Retina (tissue), 1 donor: Measurements from ENCODE around the gene ITIH1.
"Not testable (repeated sequence)": the region's sequence is repeated elsewhere in the genome, so short reads cannot be mapped to it uniquely, and the experiment has no call there.

Experiments
- DNase-seq: peaks from one replicate; pipeline ENCODE4 v3.0.0-alpha.2; 2016

The ITIH1 gene, protein sequence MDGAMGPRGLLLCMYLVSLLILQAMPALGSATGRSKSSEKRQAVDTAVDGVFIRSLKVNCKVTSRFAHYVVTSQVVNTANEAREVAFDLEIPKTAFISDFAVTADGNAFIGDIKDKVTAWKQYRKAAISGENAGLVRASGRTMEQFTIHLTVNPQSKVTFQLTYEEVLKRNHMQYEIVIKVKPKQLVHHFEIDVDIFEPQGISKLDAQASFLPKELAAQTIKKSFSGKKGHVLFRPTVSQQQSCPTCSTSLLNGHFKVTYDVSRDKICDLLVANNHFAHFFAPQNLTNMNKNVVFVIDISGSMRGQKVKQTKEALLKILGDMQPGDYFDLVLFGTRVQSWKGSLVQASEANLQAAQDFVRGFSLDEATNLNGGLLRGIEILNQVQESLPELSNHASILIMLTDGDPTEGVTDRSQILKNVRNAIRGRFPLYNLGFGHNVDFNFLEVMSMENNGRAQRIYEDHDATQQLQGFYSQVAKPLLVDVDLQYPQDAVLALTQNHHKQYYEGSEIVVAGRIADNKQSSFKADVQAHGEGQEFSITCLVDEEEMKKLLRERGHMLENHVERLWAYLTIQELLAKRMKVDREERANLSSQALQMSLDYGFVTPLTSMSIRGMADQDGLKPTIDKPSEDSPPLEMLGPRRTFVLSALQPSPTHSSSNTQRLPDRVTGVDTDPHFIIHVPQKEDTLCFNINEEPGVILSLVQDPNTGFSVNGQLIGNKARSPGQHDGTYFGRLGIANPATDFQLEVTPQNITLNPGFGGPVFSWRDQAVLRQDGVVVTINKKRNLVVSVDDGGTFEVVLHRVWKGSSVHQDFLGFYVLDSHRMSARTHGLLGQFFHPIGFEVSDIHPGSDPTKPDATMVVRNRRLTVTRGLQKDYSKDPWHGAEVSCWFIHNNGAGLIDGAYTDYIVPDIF

DNA sequence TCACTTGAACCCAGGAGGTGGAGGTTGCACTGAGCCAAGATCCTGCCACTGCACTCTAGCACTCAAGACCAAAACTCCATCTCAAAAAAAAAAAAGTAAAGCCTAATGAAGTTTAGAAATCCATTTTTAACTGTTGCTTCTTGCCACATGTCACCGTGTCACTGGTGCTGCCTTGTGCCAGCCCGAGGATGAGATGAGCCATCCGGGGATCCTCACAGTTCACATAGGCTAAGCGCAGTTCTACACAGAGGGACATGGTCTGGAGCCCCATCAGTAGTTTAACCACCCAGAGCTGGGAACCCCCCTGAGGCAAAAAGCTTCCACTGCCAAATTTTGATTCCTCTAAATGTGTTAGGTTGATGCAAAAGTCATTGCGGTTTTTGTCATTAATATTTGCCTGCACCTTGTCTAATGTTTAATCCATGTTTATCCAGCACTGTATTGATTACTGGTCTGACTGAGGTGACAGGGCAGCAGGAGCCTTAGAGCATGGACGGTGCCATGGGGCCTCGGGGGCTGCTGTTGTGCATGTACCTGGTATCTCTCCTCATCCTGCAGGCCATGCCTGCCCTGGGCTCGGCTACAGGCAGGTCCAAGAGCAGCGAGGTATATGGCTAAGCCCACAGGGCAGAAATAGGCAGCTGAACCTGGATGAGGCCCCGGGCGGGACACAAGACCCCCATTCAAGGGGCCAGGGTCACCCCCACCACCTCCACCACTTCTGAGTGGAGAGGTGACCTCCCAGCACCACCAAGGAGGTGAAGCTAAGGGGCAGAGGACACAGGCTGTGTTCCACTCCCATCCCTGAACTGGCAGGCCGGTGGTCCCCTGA is at the start of gene ITIH1:
ITIH1 (plus strand) TSS at position 473 of the 832 bp plus-strand sequence; CDS start at position 490, 17 bp downstream.
- no peak for DNase-seq

DNA sequence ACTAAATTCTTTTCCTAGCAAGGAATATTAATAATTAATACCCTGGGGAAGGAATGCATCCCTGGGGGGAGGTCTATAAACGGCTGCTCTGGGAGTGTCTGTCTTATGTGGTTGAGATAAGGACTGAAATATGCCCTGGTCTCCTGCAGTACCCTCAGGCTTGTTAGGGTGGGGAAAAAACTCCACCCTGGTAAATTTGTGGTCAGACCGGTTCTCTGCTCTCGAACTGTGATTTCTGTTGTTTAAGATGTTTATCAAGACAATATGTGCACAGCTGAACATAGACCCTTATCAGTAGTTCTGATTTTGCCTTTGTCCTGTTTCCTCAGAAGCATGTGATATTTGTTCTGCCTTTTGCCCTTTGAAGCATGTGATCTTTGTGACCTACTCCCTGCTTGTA is 48.6 kb upstream of the ITIH1 start:
- not testable (repeated sequence) for DNase-seq

DNA sequence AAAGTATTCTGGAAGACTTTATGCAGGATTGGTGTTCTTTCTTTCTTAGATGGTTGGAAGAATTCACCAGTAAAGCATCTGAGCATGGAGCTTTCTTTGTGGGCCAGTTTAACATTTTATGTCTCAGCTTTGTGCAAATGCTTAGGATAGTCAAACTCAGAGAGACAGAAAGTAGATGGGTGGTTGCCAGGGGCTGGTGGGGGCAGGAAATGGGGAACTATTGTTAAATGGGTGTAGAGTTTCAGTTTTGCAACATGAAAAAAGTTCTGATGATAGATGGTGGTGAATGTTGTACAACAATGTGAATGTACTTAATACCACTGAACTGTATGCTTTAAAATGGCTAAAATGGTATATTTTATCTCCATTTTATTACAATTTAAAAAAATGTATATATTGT is 46.7 kb upstream of the ITIH1 start:
- no peak for DNase-seq

DNA sequence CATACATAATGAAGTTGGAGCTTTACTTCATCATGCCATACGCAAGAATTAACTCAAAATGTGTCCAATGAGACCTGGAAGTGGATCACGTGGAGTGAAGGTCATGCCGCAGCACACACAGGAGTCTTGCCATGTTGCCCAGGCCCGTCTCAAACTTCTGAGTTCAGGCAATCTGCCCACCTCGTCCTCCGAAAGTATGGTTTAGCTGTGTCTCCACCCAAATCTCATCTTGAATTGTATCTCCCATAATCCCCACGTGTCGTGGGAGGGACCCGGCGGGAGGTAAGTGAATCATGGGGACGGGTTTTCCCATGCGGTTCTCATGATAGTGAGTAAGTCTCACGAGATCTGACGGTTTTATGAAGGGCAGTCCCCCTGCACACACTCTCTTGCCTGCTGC is 45.8 kb upstream of the ITIH1 start:
- no peak for DNase-seq

DNA sequence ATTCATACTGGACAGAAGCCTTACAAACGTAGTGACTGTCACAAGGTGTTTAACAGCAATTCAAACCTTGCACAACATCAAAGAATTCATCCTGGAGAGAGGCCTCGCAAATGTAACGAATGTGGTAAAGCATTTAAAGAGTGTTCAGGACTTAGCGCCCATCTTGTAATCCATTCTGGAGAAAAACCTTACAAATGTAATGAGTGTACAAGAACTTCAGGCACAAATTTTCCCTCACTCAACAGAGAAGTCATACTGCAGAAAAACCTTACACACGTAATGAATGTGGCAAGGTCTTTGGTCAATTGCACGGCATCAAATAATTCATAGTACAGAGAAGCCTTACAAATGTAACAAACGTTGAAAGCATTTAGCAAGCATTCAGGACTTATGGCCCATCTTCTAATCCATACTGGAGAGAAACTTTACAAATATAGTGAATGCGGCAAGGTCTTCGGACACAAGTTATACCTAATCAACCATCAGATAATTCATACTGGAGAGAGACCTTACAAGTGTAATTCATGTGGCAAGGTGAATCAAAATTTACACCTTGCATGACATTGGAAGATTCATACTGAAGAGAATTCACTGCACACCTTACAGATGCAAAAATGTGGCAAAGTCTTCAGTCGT is 44.0 kb upstream of the ITIH1 start:
- no peak for DNase-seq

DNA sequence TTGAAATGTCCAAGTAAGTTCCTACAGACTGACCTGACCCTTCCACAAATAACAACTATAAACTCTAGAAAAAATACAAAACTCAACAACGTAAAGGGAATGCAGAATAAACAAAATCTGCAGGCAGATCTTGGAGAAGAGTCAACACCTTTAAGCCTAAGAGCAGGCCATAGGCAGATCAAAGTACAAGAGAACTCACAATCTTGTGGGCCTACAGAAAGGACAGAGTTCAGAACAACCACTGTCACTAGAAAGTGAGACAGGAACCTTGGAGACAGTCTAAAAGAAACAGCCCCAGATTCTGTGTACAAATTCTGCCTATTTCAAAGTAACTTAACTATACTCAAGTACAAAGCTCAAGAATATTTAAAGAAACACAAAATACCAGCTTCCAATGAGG is 37.7 kb upstream of the ITIH1 start:
- DNase-seq: no peak

DNA sequence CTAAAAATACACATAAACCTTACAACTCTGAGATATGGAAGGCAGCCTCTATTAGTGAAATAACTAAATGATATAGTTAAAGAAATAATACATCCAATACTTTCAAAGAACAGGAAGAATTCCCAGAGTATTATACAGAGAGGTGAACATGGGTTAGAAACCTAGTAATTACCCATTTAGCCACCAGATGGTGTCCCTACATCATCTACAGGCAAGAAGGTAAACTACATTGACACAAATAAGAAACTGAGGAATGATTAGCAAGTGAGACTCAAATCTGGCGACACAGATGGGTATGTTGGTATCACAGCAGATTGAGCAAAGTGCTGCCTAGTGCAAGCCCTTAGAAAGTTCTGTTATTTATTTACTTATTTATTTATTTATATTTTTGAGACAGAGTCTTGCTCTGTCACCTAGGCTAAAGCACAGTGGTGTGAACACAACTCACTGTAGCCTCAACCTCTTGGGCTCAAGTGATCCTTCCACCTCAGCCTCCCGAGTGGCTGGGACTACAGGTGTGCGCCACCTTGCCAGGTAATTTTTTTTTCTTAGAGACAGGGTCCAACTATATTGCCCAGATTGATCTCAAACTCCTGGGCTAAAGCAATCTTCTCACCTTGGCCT is 34.9 kb upstream of the ITIH1 start:
- DNase-seq: peak; percentile 3

DNA sequence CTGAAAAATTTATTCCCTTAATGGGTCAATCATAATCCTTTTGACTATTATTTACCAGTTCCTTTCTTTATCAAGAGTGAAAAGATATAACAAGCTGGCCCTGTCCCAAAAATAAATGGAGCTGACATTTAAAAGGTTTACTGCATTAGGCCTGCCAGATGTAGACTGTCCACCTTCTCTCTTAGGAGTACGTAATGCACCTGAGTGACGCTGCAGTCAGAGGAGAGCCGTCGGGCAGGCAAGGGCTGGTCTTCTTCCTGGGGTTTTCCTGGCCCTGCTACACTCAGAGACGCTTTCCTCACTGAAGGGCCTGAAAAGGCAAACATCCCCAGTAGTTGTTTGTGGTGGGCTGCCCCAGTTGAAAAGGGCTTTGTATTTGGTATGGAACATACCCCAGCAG is 34.2 kb upstream of the ITIH1 start:
- no peak for DNase-seq

DNA sequence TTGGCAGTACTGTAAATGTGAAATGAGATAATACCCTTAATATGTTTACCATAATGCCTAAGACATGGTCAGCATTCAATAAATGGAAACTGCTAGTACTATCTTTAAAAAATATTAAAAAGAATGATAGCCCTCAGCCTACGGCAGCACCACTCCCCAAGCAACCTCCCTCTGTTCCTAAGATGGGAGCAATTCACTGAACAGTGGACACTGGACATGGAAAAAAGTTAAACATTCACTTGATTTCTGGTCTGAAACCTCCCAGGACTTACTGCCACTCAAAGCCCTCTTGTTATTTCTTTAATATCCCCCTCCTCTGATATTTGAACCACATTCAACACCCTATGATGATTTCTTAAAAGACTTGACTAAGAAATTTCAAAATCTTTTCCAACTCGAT is 33.7 kb upstream of the ITIH1 start:
- DNase-seq: no peak

DNA sequence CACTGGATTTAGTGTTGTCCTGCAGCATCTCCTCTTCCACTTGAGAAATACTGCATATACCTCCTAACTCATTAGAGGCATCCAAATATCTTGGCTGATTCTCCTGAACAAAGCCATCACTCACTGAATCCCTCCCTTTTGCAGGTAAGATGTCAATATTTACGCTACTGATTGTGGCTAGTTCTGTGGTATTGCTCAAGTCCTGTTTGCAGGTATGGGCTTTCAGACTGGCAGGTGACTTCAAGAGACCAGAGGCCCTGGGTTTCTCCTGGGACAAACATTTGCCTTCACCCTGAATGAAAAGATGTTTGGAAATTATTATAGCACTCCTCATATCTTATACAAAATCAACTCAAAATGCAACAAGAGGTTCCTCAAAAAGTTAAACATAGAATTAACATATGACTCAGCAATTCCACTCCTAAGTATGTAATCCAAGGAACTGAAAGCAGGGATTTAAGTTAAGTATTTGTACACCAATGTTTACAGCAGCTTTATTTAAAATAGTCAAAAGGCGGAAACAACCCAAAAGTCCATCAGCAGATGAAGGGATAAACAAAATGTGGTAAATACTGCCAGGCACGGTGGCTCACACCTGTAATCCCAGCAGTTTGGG is 25.2 kb upstream of the ITIH1 start:
- DNase-seq: no peak

DNA sequence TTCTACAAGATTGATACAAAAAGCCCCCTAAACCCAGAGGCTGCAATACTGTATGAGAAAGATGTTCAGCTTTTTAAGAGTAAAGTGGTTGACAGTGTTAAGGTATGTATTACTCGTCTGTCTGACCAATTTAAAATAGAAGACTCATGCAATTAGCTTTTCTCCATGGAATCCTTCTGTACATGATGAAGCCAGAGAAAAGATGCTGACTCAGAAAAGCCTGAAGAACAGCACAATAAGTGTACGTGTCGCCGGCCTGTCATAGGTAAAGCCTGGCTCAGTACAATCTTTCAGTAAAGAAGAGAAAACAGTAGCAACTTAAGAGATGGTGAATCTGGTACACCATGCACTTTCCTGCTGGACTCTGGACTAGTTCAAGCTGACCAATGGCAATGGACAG is 23.0 kb upstream of the ITIH1 start:
- DNase-seq: no peak

DNA sequence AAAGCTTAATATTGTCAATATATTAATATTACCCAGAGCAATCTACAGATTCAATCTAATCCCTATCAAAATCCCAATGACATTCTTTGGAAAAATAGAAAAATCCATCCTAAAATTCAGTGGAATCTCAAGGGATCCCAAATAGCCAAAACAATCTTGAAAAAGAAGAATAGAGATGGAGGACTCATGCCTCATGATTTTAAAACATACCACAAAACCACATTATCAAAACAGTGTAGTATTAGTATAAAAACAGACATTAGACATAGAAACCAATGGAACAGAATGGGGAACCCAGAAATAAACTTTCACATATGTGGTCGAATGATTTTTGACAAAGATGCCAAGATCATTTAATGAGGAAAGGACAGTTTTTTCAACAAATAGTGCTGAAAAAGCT is 21.3 kb upstream of the ITIH1 start:
- DNase-seq: no peak

DNA sequence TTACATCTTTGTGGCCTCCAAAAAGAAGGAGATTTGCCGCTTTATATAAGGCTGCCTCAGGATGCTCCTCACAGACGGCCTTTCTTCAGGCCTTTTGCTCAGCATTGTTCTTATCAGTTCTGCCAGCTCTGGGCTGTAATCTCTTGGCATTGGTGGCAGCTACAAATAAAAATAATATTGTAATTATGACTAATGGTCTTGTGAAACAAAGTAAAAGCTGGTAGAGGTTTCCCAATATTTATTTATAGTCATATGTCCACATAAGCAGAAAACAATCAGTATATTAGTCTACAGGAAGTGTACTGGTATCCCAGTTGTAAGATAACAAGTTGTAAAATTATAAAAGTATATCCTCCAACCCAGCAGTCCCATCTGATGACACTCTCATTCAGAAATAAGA is 13.9 kb upstream of the ITIH1 start:
- no peak for DNase-seq

DNA sequence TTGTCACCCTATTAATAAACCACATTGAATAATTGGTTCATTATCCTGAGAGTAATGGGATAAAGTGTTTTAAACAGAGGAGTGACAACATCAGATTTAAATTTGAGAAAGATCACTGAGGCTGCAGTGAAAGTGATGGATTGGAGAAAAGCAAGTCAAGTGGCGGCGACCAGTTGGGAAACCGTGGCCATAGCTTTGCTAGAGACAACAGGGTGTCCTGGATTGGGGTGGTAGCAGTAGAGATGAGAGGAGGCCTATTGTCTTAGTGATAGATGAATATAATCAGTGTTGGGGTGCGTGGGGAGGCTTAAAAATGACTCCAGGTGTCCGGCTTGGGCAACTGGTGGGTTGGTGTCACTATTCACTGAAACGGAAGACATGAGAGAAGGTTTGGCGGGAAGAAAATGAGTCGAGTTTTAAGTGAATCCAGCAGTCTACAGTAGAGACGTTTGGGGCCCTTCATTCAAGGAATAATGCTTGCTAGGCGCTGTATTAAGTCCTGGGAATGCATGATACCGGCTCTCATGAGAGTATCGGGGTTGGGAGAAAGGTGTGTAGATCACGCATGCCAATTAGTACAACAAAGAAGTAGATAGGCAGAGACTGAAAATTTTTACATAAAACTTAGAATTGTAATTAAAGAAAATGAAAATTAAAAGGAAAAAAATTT is 7.5 kb upstream of the ITIH1 start:
- peak; percentile 31 for DNase-seq

DNA sequence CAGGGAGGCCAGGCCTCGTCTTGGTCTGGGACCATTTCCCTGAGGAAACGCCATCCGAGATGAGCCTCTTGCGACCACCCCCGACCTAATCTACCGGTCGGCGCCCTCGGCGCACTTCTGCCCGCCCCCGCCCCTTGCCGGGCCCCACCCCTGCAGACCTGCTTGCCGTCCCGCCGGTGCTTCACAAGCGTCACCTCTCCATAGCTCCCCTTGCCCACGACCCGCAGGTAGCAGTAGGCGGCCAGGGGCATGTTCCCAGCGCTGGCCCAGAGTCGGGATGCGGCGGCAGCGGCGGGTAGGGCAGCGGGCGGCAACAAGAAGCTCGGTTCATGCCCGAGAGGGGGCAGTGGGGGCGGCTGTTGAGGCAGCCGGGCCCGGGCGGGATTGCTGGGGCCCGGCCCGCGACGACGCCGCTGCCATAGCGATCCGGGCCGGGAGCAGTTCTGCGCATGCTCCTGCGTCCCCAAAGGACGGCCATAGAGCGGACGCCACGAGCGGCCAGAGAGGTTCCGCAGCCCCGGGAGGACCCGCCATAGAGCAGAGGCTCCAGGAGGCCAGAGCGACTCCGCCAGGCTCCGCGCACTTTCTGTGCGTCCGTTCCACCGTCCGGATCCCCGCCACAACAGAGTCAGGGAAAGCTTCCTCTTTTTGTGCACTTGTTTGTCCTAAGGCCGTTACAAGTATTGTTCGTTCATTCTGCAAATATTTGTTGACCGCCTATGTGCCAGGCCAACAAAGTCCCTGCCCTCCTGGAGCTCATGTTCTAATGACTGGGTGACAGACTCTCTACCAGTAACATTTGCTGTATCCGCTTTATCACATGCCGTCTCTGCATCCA is 6.7 kb upstream of the ITIH1 start, which contains the start of gene NEK4:
NEK4 (minus strand) TSS at position 445 of the 838 bp plus-strand sequence; CDS start at position 251, 194 bp downstream.
- DNase-seq: peak; percentile 96

DNA sequence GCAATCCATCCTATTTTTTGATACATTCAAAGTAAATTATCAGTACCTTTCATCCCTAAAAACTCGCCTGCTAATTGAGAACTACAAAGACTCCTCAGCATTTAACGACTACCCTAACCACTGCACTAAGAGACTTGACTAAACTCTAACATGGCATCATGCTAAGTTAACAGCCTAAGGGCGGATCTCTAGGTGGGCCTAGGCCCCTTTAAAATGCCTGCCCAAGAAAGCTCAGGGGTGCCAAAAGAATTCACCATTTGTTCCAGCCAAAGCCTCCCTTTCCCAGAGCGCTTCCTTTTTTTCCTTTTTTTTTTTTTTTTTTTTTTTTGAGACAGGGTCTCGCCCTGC is 6.1 kb upstream of the ITIH1 start:
- no peak for DNase-seq

DNA sequence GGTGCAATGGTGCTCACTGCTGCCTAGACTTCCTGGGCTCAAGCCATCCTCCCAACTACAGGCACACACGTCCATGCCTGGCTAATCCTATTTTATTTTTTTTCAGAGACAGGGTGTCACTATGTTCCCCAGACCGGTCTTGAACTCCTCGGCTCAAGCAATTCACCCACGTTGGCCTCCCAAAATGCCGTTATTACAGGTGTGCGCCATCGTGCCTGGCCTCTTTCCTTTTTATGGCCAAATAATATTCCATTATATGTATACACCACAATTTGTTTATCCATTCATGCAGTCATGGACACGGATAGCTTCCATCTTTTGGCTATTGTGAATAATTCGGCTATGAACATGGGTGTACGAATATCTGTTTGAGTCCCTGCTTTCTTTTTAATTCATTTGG is 5.7 kb upstream of the ITIH1 start:
- no peak for DNase-seq

DNA sequence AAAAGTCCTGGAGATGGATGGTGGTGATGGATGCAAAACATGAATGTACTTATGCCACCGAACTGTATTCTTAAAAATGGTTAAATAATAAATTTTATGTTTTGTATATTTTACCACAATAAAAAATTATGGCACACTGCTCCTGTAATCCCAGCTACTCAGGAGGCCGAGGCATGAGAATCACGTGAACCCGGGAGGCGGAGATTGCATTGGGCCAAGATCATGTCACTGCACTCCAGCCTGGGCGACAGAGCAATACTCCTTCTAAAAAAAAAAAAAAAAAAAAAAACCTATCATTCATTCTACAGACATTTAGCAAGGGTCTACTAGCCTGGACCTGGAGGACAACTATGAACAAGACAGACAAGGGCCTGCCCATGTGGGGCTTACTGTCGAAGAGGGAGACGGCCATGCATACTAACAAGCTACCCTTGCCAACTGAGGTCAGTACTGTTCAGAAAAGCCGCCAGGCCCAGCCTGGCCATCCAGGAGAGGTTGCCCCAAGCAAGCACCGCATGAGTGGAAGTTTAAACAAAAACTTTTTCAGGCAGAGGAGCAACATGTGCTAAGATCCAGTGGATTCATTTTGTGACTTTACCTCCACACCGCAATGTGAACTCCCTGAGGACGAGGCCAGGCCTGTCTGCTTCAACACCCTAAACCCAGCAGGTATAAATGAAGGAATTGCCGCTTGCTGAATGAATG is 3.9 kb upstream of the ITIH1 start:
- no peak for DNase-seq

DNA sequence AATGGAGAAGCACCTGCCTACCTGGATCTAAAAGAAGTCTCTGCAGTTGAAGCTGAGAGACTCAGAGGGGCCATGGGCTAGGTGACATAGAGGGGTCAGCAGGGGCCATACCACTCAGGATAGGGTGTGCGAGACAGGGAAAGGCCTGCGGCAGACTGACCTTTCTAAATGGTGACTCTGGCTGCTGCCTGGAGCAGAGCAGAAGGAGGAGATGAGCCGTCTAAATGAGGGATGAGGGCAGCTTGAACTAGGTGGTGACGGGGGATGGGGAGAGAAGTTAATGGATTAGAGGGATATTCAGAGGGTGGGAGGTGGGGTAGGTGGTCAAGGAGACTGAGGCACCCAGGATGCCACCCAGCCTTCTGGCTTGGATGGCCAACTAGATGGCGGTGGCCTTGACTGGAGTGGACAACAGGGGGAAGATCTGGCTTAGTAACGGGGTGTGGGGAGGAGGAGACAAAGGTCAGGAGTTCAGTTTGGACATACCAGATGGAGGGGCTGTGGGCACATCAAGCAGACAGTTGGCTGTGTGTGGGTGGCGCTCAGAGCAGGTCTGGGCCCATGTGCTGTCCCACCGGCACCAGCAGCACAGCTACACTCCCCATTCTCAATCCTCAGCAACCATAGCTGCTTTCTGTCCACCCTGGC is 3.2 kb upstream of the ITIH1 start:
- DNase-seq: no peak
